Fibroblast of skin of left biceps (primary cell): ENCODE results near the gene PAPOLA.

Experiments
- DNase-seq, 2 experiments: peaks; one replicate each; pipeline ENCODE4 v3.0.0-alpha.2; 2013; ENCODE audit warnings: low read depth in 2 of 2

The PAPOLA gene

DNA sequence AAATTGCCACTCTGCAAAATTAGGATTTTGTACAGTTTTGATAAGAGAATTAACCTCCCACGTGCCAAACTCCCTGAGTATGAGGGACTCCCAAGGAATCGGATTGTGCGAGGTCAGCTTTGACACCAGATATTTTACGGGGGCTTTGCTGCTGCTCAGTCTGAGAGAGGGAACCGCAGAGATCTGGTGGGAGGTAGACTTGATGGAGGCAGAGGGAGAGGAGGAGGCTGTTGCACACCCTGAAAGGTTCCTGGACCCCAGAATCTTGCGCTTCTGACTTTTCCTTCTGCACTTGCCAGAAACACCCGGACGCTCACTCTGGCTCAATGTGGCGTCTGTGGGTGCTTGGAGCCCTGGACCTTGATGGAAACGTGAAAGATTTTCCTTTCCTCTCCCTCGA, 83.9 kb downstream of the PAPOLA start:
- no peak for DNase-seq

DNA sequence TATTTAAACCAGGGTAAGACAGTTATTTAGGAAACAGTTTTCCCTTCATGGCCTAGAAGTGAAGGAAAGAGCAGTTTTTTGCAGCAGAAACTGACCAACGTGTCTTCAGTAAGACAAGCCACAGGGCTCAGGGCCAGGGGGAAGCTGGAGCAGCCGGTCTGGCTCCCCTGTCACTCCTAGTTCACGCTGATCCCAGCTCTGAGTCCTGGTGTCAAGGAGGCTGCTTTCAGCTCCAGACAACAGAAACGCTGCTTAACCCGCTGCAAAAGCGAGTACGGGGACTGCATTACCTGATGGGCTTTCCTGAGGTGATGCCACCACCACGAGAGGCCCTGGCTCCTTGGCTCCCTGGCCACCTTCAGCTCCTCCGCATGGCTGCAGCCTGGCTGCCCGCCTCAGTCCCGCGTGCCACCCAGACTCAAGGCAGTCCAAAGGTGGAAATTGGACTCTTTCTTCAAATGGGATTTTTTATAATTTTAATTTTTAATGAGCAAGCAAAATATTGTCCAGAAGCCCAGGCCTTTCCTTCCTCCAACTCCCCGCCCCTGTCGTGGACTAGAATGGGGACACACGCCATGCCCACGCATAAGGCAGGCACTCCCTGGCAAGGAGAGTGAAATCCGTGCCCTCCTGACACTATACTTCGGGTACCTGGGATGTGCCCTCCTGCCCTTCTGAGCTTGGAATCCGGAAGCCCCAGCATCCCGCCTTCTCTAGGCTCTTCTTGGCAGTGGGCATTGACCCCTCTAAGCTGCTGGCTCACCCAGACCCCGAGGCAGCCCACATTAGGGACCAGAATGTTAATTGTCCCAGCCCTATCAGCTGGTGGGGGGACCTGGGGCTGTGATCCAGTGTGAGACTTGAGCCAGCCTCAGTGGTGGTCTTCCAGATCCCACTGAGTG, 85.0 kb downstream of the PAPOLA start:
- DNase-seq = no peak

DNA sequence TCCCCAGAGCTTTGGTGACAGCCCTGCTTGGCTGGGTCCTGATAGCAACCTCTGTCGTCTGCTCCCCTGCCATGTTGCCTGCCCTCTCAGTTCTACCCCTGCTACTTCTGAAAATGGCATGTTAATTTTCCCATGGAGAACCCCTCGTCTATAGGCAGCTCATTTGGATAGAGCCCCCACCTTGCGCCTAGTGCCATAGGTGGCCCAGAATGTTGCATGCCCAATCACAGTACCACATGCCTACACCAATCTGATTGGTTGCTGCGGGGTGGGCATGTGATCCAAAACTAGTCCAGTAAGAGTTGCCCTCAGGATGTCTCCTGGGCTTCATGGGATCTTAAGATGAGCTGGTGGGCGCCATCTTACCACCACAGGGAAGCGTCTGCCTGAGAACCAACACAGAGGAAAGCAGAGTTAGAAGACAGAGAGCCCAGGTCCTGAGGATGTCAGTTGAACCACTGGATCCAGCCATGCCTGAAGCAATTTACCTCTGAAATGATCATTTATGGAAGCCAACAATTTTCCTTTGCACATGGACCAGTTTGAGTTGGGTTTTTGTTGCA, 85.7 kb downstream of the PAPOLA start:
- DNase-seq = no peak

DNA sequence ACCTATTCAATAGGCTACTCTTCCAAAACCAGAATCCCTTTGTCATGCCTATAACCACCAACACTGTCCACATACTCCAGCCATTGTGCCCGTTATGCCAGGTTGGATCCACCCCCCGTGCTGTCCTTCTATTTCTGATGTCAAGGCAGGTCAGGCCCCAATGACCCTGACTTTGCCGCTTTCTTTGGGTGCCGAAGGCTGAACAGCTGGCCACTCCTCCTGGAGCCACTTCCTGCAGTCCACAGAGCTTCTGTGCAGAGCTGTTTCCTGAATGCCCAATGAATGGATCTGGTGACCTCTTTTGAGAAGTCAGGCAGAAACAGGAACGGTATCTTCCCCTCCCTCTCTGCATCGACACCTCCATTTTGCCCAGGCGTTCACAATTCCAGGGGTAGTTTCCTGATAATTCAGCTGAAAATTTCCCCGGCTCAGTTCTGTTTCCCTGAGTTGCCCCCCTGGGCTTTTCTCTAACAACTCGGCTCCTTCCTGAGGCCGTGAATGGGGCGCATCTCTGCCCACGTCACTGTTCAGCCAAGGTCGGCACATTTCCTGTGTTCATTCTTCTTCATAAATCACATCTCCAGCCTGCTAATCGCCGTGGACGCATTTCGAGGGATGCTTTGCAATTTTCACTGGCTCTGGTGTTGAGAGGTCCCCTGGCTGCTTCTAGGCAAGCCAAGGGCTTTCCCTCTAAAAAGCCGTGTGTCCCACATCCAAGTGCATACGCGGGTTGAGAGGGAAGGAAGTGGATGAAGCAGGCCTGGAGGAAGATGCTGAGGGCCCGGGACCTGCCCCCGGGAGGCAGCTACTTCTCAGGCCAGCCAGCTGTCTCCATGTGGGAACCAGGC, 86.5 kb downstream of the PAPOLA start:
- no peak for DNase-seq

DNA sequence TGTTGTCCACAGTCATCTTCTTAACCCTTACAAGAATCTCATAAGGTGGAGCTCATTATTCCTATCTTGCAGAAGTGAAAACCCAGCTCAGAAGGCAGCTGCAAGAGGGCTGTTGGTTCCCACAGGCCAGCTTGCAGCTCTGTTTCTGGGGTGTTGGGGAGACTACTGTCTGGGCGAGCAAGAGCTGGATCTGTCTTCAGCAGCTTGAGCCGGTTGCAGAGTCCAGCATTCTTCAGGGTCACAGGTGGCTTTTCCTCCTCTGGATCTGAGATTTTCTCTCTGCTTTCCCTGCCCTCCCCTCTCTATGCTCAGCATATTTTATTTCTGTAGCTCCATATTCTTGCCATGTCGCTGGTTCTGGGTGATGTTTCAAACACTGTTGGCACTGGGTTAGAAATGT, 87.4 kb downstream of the PAPOLA start:
- DNase-seq = no peak

DNA sequence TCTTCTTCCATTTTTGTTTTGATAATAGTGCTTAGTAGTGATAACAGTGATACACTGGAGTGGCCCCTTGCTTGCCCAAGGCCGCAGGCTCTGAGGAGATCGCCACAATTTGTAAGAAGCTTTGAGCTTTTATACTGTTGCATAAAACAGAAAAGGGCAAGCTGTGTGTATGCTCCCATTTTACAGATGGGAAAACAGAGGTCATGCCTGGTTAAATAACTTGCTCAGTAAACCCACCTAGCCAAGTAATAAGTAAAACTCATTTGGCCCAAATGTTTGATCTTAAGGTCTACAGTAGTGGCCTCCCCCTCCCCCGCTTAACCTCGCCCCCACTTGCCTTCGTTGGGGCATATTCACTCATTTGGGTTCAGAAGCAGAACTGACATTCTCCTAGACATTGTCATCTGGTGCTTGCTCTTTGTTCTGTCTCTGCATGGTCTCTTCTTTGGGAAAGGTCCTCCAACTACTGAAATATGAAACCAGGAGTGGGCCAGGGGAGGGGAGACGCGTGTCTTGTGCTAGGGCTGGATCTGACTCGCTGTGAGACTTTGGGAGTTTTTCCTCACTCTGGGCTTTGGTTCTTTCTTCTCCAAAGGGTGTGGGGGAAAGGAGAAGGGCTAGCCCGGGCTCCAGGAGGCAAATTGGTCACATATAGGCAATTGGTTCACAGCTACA, 88.1 kb downstream of the PAPOLA start:
- no peak for DNase-seq

DNA sequence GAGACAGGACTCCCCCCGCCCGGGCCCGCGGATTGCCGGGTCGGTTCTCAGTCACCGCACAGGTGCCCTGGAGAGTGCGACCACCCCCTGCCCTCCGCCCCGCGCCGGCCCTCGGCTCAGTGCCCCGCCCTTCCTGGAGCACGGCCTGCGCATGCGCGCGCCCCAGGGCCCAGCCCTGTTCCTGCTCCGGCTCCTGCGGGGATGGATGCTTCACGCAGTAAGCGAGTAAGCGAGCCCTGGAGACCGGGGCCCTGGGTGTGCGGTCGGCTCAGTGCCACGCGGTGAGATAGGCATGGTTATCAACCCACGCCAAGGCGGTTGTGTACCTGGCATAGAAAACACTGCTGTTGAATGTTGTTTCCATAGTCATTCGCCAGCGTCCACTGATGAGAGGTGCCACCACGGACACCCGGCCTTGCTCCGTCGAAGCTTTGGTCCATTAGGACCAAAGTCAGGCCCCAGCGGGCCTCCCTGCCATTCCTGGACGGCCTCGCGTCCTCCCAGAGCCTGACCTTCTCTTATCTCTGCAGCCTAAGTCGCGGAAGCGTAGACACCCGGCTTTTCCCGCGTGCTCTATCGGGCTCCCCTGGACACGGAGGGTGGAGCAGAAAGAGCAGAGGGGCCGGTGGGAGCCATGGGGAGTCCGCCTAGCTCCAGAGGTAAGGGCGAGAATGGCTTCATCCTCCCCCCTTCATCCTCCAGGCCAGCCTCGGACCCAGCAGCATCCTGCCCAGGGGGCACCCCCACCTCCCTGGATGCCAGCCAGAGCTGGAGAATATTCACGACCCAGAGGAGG, 90.6 kb downstream of the PAPOLA start:
- peak; percentile 5 for DNase-seq

DNA sequence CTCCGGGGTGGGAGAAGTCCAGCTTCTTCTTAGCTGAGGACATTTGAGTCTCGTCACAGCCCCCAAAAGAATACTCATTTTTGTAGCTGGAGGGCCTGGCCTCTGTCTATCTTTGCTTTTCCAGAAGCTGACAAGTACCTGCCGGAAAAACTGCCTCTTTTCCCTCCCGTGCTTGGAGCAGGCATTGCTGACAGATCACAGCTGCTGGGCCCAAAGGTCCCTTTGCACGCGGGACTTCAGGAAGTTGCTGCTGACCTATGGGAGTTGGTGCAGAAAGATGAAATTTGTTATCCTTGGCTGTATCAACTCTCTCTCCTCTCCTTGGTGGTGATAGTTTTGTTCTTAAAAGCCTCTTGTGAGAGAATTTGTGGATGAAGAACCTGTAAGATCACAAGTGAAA, 92.8 kb downstream of the PAPOLA start:
- no peak for DNase-seq

DNA sequence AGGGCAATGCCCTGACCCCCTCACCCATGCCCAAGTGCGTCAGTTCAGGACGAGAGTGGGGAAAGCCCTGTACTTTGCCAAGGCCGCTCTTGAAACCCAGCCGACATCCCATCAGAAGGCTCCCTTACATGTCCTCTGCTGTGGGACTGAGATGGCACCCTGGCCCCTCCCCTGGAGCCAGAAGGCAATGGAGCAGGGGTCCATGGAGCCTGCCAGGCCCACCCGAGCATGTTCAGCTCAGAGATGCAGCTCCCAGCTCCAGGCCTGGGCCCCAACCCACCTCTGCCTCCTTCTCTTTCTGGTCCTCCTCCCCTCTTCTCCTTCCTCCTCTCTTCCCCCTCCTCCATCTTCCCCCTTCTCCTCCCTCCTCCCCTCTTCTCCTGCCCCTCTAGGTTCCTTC, 95.5 kb downstream of the PAPOLA start:
- no peak for DNase-seq

DNA sequence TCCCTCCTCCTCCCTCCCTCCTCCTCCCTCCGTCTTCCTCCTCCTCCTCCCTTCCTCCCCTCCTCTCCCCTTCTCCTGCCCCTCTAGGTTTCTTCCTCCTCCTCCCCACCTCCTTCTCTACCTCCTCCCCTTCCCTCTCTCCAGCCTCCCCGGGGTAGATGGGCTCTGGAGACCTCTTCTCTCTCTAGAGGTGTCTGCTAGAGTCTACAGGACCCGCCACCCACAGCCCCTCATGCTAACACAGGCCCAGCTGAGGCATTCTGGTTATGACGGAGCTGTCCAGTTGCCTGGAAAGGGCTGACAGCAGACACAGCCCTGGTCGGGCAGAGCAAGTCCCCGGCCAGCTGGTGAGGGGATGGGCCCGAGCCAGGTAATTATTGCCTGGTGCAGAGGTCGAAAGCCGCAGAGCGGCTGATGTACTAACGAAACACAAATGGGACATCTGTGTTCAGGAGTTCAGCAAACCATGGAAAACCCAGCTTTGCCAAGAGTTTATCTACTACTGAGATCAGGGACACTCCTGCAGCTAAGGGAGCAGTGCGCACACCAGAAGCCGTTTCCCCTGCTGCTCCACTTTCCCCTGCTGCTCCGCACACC, 96.2 kb downstream of the PAPOLA start:
- no peak for DNase-seq

DNA sequence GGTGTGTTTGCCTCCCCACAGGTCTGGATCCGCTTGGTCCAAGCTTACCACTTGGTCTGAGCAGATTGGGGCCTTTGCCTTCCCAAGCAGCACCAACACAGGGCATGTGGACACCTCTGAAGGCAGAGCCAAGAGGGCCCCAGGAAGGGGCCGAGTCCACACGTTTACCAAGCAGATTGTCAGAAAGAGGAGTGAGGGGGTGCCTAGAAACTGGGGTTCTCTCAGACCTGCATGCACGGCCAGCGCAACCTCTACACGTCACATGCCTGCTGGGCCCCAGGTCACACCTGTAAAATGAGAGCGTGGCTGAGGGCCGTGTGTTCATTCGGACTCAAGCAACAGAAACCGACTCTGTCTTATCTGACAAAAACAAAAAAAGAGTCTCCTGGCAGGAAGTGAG, 96.9 kb downstream of the PAPOLA start:
- DNase-seq = no peak

DNA sequence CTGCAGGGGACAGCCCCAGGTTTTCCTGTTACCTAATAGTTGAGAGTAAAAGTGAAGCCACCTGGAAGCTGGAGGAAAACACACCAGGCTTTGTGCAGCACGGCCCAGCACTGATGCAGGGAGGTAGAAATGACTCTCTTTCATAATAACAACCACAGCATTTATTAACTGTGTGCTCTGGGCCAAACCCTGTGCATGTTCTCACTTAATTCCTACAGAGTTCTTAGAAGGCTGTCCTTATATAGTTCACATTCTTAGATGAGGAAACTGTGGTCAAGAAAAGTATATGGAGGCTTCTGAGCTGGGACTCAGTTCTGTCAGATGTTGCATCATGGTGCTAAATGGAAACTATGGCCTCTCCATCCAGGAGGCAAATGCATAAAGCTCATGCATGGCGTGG, 100.0 kb downstream of the PAPOLA start:
- DNase-seq = no peak

DNA sequence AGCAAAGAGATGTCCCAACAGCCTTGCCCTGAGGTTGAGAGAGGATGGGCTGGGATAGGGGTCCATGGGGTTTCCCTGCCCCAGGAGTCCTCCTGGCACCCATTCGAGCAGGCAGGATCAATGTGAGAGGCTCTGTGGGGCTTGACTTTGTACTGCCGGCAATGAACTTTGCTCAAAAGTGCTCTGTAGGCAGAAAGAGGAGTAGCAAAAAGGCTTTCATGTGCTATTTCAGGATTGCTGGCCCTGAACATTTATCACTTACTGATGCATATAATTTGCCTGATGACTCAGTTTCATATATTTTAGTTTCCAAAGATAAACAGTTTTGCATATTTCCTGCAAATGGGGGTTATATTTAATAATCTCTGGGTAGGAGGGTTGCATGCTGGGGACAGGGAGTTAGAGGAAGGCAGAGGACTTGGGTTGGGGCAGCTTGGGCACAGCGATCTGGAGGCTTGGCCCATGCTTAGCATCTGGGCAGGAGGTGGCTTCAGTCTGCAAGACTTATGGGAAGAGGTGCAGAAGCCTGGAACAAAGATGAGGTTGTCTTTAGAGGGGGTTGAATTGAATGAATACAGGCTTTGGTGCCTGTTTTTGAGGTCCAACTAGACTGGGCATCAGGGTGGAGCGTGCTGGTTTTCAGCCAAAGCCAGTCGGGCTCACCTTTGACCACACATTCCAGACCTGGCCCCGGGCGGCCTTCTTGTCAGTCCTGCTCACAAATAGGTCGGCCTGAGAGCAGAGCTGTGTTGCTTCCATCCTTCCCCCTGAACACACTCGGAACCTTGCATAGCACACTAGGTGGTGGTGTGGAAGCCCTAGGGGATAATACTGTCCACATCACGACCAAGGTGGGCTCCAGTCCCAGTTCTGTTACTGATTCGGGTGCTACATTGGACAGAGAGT, 101.4 kb downstream of the PAPOLA start:
- DNase-seq = no peak

DNA sequence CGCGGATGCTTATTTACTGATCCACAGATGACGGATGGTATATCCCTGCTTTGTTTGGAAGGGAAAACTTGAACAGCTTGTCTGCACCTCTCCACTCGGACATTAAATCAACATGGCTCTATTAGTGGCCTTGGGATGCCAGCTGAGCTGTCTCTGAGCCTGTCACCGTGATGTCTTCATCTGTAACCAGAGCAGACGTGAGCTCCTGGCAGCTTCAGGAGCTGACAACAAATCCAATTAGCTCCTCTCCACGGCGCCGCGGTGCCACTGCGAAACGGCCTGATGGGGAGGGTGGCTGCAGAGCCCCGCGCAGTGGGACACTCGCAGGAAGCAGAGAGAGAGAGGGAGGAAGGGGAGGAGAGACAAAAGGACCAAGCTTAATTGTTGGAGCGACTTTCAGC, 112.3 kb downstream of the PAPOLA start:
- no peak for DNase-seq

DNA sequence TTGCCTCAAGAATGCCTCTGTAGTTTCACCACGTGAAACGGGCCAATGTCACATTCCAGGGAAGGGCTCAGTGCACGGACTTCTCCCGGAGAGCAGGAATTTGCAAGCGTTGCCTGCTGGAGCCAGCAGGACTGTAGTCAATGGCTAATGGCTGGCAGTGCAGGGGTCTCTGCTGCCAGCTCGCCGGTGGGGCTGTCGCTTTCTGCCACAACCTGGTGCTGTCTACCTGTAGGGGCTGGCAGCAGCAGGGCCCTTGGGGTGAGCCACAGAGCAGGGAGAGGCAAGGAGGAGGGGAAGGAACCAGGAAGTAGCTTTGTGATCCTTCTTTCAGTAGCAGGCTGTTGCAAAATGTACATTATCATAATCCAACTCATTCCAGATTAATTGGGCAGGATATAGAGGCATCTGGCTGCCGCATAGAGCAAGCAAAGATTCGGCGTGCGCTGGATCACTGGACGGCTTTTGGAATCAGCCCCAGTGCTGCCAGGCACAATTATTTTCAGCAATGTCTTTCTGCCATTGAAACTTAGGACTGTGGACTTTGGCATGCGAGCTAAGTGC, 114.1 kb downstream of the PAPOLA start:
- DNase-seq = no peak
